Stimulated activated CD4-positive, alpha-beta T cell treated with anti-CD3 and anti-CD28 coated beads, Interleukin-12 subunit alpha, Interleukin-12 subunit beta, amount 100 ng/mL, for 24 hours (primary cell): ENCODE measurements around the gene PBX2.

Experiments used
- DNase-seq, 2 experiments: peaks; one replicate each; pipeline ENCODE4 v3.0.0-alpha.2; 2020; ENCODE audit warnings: low read depth in 2 of 2

The PBX2 gene

DNA sequence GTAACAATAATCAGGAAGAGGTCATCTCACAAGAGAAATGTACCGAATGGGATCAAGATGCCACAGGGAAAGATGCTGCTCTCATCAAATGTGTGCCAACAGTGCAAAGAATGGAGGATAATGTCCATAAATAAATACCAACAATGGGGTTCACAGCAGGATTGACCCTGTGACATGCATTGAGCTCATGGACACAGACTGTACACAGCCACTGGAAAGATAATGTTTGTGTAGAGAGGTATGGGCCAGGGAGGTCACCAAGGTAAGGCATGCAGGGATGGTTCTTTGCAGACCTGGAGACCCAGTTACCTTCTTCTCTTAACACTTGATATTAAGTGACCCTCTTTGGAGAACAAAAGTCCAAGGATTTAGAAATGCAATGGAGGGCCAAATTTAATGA is 15.6 kb downstream of the PBX2 start:
- no peak for DNase-seq

DNA sequence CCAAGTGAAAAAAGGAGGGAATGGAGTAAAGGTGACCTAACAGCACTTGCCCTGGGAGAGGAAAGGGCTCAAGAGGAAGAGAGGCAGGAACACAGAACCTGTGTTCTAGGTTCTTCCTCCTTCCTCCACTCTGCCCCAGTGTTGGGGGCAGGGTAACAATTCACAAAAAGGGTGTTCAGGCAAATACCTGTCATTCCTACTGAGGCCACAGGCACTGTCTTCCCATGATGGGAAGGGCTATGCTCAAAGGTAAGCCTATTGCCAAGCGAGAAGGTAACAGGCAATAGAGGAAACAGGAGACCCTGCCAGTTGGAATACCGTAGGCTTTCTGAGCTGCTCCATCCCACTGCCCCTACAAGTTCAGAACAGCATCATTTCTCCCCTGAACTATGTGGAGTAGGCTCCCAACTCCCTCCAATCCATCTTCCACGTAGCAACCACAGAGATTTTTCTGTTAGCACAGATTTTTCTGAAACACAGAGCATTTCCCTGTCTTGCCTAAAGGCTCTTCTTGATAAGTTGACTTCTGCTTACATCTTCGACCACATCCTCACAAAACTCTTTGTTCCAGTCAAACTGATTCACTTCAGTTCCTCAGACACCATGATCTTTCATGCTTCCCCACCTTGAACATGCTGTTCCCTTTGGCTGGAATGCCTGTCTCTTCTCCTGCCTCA is 16.8 kb downstream of the PBX2 start:
- no peak for DNase-seq

DNA sequence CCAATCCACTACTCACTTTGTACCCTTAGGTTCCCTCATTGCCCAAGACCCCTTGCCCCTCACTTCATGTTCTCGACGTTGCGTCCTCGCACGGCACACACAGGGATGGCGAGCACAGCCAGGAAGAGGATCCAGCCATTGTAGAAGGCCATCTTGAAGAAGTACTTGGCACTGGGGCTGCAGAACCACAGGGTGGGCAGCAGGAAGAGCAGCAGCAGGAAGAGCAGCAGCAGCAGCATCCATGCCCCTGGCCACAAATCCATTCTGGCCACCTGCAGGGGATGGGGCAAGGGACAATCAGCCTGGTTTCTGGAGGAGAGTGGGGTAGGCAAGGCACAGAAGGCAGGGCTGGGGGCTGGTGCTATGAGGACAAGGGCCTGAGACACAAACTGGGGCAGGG is 18.8 kb downstream of the PBX2 start:
- no peak for DNase-seq

DNA sequence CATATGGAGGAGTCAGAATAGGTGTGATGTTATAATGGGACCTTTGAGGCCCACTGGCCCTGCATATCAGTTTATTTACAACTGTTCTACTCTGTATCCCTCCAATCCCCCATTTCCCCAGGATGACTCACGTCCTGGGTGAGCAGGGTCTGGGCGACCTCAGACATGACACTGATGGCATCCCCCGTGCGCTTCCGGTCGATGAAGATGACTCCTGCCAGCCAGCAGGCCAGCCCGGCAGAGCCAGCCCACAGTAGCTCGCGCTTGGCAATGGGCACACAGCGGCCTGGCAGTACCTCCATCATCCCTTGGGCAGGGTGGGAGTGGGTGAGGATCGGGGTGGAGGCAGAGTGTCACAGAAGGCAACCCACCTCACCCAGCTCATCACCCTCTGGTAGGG is 19.7 kb downstream of the PBX2 start:
- no peak for DNase-seq

DNA sequence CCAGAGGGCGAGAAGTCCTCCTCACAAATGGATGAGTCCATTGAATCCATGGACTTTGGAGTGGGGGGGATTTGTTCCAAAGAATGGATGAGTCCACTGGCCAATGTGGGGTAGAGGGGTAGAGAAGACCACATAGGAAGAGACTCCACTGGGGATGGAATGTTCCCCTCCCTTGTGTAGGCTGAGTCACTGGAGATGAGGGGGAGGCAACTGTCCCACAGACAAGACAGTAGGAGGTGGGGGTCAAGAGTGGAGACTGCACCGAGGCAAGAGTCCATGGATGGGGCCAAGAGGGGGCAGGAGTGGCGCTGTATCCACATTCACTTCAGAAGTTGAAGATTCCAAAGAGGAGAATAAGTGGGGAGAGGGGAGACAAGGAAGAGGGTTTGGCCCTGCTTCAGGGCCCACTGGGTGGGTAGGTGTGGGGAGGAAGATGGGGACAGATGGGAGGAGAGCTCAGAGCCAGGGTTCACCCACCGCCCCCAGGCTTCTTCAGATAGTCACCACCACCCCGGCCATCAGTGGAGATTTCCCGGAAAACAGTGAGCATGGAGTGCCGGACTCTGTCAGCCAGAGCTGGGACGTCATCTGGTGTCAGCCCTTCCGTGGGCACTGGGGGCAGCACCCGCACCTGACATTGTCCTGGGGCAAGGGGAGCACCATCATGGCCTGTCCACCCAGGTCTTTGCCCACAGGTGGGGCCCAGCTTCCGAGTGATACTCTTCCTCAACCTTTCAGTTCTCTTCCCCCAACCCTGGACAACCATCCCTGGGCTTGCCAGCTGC is 21.0 kb downstream of the PBX2 start:
- no peak for DNase-seq

DNA sequence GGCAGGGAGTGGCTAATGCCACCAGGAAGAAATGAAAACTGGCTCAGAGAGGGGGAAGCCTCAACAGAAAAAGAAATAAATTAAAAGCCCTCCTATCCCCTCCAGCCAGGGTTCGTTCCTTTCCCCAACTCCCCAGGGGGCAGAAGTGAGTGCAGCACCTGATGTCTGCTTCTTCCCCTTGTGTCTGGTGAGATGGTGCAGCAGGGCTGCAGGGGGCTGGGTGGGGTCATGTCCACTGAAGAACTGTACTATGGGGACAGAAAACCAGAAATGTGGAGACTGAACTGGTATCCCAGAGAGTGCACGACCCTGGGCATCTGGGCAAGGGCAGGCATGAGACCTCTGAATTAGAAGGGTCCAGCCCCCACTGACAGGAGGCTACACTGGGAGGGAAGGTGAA is 21.7 kb downstream of the PBX2 start:
- DNase-seq: no peak

DNA sequence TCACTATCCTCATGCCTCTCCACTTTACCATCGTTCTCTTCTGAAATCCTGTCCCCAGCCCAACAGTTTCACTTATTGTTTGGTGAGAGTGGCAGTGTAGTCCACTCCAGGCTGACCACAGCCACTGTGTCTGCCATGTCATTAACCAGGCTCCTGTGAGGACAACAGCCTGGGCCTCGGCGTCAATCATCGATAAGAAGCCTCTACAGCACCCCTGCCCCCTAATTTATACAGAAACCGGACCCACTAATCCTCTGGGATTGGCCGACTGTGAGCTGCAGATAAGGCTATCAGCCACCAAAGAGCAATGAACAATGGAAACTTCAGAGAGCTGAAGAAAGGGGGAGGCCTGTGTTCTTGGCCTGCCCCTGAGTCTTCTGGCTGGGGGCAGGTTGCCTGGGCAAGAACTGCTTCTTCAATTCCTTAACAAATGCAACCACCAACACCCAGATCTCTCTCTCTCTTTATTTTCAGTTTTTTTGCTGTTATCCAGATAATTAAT is 22.2 kb downstream of the PBX2 start:
- no peak for DNase-seq

DNA sequence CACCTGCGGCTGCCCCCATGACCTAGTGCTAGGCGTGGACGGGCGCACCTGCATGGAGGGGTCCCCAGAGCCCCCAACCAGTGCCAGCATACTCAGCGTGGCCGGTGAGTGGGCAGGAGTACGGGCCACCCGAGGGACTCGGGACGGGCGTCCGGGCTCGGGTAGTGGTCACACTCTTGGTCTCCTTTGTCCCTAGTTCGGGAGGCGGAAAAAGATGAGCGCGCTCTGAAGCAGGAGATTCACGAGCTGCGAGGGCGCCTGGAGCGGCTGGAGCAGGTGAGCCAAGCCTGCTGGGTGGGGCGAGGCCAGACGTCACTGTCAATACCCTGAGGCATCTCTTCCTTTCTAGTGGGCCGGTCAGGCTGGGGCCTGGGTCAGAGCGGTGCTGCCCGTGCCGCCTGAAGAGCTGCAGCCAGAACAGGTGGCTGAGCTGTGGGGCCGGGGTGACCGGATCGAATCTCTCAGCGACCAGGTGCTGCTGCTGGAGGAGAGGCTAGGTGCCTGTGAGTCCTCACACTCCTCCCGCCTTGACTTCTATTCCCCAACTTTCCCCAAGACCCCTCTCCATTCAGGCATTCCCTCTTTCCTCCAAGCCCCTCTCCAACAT is 22.7 kb downstream of the PBX2 start:
- DNase-seq: no peak

DNA sequence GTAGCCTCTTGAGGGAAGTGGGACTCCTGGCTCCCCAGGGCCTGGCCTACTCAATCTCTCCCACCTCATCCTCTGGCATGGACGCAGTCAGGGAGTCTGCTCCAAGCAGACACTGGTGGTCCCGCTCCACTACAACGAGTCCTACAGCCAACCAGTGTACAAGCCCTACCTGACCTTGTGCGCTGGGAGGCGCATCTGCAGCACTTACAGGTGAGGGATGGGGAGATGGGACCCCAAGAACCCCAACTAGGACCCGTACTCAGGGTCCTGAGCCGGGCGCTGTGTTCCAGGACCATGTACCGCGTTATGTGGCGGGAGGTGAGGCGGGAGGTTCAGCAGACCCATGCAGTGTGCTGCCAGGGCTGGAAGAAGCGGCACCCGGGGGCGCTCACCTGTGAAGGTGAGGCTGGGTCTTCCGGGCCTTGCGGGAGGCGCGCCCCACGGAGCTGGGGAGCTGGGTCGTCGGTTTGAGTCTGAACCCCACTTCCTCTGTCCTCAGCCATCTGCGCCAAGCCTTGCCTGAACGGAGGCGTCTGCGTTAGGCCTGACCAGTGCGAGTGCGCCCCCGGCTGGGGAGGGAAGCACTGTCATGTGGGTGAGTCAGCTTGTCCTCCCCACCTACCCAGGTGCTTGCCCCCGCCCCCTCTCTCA is 23.5 kb downstream of the PBX2 start:
- DNase-seq: no peak

DNA sequence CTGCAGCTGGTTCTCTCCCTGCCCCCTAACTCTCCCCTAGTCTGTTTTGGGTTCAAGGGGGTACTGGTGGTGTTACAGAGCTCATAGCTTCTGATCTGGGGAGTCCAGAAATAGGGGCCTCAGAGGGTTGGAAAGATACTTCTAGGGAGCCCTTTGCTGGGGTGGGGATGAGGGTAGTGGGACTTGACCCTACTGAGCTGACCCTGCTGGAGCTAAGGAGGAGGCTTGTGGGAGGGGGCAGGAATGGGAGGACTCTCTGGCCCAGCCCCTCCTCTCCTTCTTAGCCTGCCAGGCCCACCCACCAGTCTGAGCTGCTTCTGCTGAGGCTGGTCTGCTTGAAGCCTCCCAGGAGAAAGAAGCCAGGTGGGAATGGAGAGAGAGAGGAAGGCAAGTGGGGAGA is 25.7 kb downstream of the PBX2 start, which contains the start of gene EGFL8:
EGFL8 (plus strand) TSS at position 301 of the 400 bp plus-strand sequence. CDS start 1,571 bp downstream, outside the sequence.
- DNase-seq: no peak

DNA sequence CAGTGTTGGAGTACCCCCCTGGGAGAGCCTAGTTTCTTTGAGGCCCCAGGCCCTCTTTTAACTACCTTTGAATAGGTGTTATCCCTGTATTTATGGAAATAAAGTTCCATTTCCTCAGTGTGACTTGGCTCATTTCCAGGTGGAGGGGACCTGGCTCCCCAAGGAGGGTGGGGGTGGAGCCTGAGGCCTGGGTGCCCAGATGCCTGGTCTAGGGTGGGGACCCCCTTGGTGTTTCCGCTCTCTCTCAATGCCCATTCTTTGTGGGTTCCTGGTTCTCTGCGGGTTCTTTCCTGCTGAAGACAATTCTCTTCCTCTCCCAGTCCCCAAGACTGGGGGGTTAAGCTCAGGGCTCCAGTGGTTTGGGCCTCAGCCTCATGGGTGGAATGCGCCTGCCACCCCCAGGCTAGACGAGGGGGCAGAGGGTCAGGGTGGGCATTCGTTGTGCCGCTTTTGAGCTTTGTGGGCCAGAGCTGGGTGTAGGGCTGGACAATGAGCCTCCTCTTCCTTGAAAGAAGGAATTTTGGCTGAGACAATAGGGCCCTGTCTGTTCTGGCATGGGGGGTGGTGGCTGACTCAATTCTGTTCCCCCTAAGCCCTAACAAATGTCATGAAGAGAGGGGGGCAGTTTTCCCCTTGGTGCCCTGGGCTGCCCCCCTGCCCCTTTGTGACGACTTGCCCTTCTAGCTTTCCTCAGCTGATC is 26.3 kb downstream of the PBX2 start:
- no peak for DNase-seq

DNA sequence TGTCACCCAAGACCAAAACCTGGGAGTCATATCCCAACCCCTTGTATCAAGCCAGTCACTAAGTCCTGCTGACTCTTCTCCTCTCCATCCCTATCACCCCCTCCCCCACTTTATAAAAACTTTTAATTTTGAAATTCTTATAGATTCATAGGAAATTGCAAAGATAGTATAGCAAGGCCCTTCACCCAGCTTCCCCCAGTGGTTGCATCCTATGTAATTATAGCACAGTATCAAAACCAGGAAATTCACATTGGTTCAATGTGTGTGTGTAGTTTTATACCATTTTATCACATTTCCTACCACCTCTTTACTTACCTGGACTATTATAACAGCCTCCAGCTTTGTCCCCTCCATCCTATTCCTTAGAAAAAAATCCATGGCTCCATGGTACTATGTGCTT is 31.9 kb downstream of the PBX2 start:
- DNase-seq: no peak

DNA sequence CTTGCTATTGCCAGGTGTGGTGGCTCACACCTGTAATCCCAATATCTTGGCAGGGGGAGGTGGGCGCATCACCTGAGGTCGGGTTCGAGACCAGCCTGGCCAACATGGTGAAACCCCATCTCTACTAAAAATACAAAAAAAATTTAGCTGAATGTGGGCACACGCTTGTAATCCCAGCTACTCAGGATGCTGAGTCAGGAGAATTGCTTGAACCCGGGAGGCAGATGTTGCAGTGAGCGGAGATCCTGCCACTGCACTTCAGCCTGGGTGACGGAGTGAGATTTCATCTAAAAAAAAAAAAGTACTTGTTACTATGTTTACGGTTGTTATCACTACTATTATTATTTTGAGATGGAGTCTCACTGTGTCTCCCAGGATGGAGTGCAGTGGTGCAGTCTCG is 33.1 kb downstream of the PBX2 start:
- DNase-seq: no peak

DNA sequence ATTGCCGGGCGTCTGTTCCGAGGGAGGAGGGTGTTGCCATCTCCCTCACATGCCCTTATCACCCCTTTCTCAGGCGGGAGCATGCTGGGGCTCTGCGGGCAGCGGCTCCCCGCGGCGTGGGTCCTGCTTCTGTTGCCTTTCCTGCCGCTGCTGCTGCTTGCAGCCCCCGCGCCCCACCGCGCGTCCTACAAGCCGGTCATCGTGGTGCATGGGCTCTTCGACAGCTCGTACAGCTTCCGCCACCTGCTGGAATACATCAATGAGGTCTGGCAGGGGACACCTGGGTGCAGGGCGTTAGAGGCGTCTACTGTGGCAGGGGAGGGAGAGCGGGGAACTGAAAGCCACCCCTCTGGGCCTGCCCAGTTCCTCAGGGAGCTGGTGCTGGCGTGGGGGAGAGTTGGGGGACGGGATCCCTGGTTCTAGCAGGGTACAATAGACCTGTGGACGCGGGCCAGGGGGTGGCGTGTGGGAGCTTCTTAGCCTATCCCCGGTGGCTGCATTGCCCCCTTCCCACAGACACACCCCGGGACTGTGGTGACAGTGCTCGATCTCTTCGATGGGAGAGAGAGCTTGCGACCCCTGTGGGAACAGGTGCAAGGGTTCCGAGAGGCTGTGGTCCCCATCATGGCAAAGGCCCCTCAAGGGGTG is 35.4 kb downstream of the PBX2 start:
- DNase-seq: peak in 1 of 2 experiments; percentile 57

DNA sequence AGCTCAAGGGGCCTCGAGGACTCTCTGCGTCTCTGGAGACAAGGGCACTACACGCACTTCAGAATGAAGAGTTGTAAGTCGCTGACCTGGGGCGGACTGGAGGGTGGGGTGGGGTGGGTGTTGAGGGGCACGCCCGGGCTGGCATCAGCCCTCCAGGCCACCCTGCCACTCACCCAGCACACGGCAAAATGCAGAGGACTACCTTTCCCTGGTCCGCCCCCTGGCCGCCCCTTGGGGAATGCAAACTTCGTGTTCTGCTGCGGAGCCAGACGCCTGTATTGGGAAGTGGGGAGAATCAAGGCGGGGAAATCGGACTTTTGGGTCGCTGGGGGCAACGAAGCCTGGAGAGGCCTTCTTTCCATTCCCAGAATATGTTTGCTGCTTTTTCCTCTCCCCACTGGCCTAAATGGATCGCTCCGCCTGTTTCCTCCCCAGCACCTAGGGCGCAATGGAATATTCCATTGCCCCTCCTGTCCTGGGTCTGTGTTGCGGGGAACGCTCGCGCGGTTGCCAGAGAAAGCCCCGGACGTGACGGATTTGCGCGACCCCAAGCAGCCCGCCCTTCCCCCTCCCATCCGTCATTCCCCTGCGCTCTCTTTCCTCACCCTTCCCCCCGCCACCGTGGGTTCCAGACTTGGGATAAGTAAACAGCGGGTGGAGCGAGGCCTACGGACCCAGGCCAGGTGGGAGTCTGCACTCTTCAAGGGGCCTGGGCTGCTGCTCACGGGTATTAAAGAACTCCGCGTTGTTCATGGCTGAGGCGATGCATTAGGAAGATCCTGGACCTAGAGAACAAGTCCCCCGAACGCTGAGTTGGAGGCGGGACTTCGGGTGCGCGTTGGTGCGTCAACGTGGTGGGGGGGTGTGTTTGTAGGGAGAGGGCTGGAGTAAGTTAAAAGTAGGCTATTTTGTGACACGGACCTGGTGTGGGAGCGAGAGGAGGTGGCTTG is 36.2 kb downstream of the PBX2 start, which contains the start of gene PPT2:
PPT2 (plus strand) TSS at position 578 of the 950 bp plus-strand sequence. CDS start 454 bp downstream, outside the sequence.
- peak; percentile 57 to 78 for DNase-seq

DNA sequence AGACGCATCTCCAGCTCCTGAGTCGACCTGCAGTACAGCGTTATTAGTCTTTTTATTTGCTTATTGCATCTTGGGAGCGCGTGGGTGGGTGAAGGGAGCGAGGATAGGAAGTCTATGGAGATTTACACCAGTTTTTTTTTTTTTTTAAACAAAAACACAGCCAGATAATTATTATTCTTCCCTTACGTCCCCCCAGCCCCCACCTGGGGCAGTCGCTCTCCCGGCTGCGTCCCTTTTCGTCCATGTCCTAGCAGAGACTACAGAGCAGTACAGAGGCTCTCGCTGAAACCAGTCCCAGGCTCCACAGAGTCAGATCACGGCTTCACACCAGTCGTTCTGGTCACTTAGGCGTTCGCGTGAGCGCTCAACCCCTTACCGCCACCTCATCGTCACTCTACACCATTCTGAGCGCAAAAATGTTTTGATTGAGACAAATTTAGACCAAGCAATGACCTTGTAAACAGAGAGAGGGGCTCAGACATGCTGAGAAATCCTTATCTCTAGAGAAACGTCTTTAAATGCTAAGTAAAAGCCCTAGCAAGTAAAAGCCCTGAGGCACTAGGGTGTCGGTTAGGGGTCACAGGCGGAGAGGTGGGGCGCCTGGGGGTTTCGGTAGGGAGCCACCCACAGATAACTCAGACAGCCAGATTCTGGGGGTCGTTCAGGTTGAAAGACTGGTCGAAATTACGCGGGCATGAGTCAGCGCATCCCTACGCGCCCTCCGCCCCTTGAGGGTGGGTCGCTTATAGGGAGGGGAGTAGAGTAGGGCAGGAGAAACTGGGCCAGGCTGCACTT is 37.0 kb downstream of the PBX2 start:
- DNase-seq: no peak

DNA sequence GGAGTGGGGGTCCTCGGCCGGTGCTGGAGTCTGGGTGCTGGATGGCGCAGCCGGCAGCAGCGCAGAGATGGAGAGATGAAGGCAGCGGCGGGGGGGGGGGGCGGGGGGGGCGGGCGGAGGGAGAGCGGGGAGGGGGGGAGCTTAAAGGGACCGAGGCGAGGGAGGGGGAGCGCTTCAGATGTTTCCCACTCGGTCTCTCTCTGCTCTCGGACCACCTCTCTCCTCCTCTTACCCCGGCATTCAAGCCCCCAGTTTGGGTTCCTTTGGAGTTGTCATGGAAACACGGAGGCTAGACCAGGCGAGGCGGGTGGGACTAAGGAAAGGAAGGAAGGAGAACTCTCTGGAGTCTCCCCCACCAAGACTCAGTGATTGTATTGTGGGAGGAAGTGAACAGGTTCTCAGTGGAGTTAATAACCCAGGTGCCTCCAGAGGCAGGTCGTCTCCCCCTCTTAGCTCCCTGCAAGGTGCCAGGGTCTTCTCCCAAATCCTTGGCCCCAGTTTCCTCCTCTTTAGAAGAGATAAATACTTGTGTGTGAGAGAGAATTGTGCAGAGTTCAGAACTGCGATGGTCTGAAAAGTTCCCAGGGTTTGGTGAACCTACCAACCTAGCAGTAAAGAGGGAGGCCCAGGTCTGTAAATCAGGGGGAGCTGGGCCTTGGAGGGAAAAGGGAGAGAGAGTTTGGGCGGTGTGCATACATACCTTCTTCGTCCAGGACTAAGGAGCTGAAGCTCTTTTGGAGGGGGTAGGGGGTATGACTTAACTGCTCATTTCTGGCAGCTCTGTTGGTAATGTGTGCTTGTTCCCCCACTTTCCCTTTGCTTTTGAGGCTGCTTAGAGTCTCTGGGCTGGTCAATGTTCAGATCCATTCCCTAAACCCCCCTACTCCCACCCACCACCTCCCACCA is 37.9 kb downstream of the PBX2 start, which contains the start of gene PRRT1:
PRRT1 (minus strand) TSS at position 77 of the 906 bp plus-strand sequence. CDS start 112 bp downstream, outside the sequence.
- no peak for DNase-seq
